GM23248 (cell line): ENCODE data around the gene RBPJ. TPM values are rescaled to one million over a fixed set of nuclear protein-coding genes. Genes with fewer than 3 reads are reported as not detected.

Source experiments
- DNase-seq: peaks from one replicate; pipeline ENCODE4 v3.0.0-alpha.2; 2015
- H2AFZ ChIP-seq: fragments of 200-600 bp; sonication (generic); 2 replicates; pipeline ENCODE4 v1.6.1; 2016; ENCODE audit warnings: antibody characterized with exemption
- H3F3A ChIP-seq: fragments of 200-600 bp; sonication (generic); 2 replicates; pipeline ENCODE4 v1.6.1; 2016; ENCODE audit warnings: mild to moderate bottlenecking, antibody characterized with exemption, mixed run types; ENCODE audit not compliant: insufficient read depth
- H3K27ac ChIP-seq: fragments of 200-600 bp; sonication (generic); 2 replicates; pipeline ENCODE4 v1.5.1; 2016; ENCODE audit warnings: mild to moderate bottlenecking
- H3K27me3 ChIP-seq: fragments of 200-600 bp; sonication (generic); replicated peaks from 2 replicates; pipeline ENCODE4 v1.6.1; 2016; ENCODE audit warnings: mild to moderate bottlenecking; ENCODE audit not compliant: insufficient read depth
- H3K36me3 ChIP-seq: fragments of 200-600 bp; sonication (generic); 2 replicates; pipeline ENCODE4 v1.6.1; 2016; ENCODE audit warnings: low read depth, mild to moderate bottlenecking
- H3K4me1 ChIP-seq: fragments of 200-600 bp; sonication (generic); 2 replicates; pipeline ENCODE4 v1.6.1; 2016; ENCODE audit warnings: mild to moderate bottlenecking; ENCODE audit not compliant: insufficient read depth
- H3K4me2 ChIP-seq: fragments of 200-600 bp; sonication (generic); one replicate; pipeline ENCODE4 v1.6.1; 2016; ENCODE audit warnings: mild to moderate bottlenecking; ENCODE audit not compliant: unreplicated experiment
- H3K4me3 ChIP-seq: fragments of 200-600 bp; sonication (generic); 2 replicates; pipeline ENCODE4 v1.5.1; 2016; ENCODE audit warnings: mild to moderate bottlenecking
- H3K79me2 ChIP-seq: fragments of 200-600 bp; sonication (generic); 2 replicates; pipeline ENCODE4 v1.6.1; 2016; ENCODE audit warnings: mild to moderate bottlenecking; ENCODE audit not compliant: insufficient read depth
- H3K9ac ChIP-seq: fragments of 200-600 bp; sonication (generic); 2 replicates; pipeline ENCODE4 v1.6.1; 2016; ENCODE audit warnings: mild to moderate bottlenecking
- H3K9me2 ChIP-seq: fragments of 200-600 bp; sonication (generic); 2 replicates; pipeline ENCODE4 v1.6.1; 2016; ENCODE audit warnings: mixed run types, mild to moderate bottlenecking, moderate library complexity; ENCODE audit not compliant: insufficient read depth
- H3K9me3 ChIP-seq: fragments of 200-600 bp; sonication (generic); one replicate; pipeline ENCODE4 v1.6.1; 2017; ENCODE audit warnings: low read depth
- H4K20me1 ChIP-seq: fragments of 200-600 bp; sonication (generic); 2 replicates; pipeline ENCODE4 v1.6.0; 2016; ENCODE audit not compliant: insufficient read depth
- EZH2 ChIP-seq: fragments of 200-600 bp; sonication (generic); IDR thresholded peaks from 2 replicates; pipeline ENCODE4 v1.6.1; 2018; ENCODE audit warnings: antibody characterized with exemption, mild to moderate bottlenecking; ENCODE audit not compliant: insufficient read depth, poor library complexity, severe bottlenecking
- EZH2phosphoT487 ChIP-seq: fragments of 200-600 bp; sonication (generic); IDR thresholded peaks from 2 replicates; pipeline ENCODE4 v1.6.1; 2018; ENCODE audit warnings: antibody characterized with exemption, moderate library complexity, mild to moderate bottlenecking, low read depth; ENCODE audit not compliant: insufficient read depth
- WGBS, 2 experiments: methylation state at CpG; one replicate each; pipeline ENCODE4 v1.1.6; 2015 to 2017; ENCODE audit warnings: low lambda C conversion rate in 2 of 2, low coverage in 1 of 2; ENCODE audit errors: missing lambda C conversion rate in 2 of 2; 5-methylcytosine and 5-hydroxymethylcytosine counted together
- in situ Hi-C: fragments of 300-500 bp; cut with MboI; formaldehyde crosslinking; loops from 2 replicates; pipeline ENCODE4 v1.15.0; 2020
- polyA plus RNA-seq: library from polyadenylated mRNA; unstranded; fragments of >200 nt; fragmentation: Nextera tagmentation; extraction: Ambion mirVana; gene quantifications from 2 replicates; pipeline ENCODE4 v1.2.1, GENCODE V29; 2016
- total RNA-seq: library from RNA; depleted of rRNA; stranded (reverse); fragments of >200 nt; shearing (Covaris generic); gene quantifications from 2 replicates; pipeline ENCODE4 v1.2.3, GENCODE V29; 2014

Gene RBPJ
- total and polyA plus RNA-seq, 2 experiments from 2014 or later: 70.7 to 85.4 TPM

DNA sequence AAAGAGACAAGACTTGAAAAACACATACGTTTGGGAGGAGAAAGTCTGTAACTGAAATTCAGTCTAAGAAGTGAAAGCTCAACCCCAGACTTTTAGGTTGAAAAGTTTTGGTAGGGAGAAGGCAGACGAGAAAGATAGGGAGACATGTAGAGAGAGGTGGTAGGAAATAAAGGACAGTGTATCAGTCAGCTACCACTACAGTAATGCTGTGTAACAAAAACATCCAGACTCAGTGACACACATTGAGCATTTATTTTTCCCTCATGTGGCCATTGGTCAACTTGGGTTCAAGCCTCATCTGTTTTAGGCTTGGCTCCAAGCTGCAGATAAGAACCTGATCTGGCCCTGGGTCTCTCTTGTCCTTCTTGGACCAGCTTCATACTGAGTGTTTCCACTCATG lies 142.6 kb downstream of the RBPJ start:
- peaks cover 16% of the 10 kb centered on the region for H3K4me1 ChIP-seq
- 61 to 69% methylated on average over 2 of the region's 2 CpGs for WGBS, 2 experiments
- H3K9me2 ChIP-seq: no peaks in the 10 kb centered on the region
- DNase-seq: no peak
- no peak overlapping the region for H3K9ac ChIP-seq
- in situ Hi-C loops: loop anchor here (25.0 kb wide), 1 partner anchor 549 kb away; no protein-coding TSS in a partner anchor
- no peaks in the 10 kb centered on the region for H3K79me2 ChIP-seq
- H3K27ac ChIP-seq: no peak overlapping the region
- H2AFZ ChIP-seq: no peak overlapping the region
- no peak overlapping the region for H3K4me3 ChIP-seq
- no peaks in the 10 kb centered on the region for H3K36me3 ChIP-seq
- H3K9me3 ChIP-seq: no peaks in the 10 kb centered on the region
- peaks cover 10% of the 10 kb centered on the region for H3K27me3 ChIP-seq
- H4K20me1 ChIP-seq: no peaks in the 10 kb centered on the region
- TF ChIP-seq EZH2phosphoT487 (no peak), EZH2 (no peak)
- H3K4me2 ChIP-seq: no peak overlapping the region
- H3F3A ChIP-seq: peaks cover 11% of the 10 kb centered on the region; the same call in 1 of the 2 replicates

GRCh38 chr4:26464420-26465095 lies 143.7 kb downstream of the RBPJ start:
- Histone ChIP-seq H4K20me1 (no peaks in the 10 kb centered on the region), H3K36me3 (no peaks in the 10 kb centered on the region), H3K27me3 (peaks cover 10% of the 10 kb centered on the region), H3F3A (peaks cover 8% of the 10 kb centered on the region; the same call in 1 of the 2 replicates), H3K9ac (no peak overlapping the region), H2AFZ (no peak overlapping the region), H3K9me3 (no peaks in the 10 kb centered on the region), H3K4me1 (peaks cover 8% of the 10 kb centered on the region), H3K9me2 (no peaks in the 10 kb centered on the region), H3K27ac (no peak overlapping the region), H3K4me2 (no peak overlapping the region), H3K4me3 (no peak overlapping the region), H3K79me2 (no peaks in the 10 kb centered on the region)
- TF ChIP-seq EZH2: no peak
- no peak for TF ChIP-seq EZH2phosphoT487
- DNase-seq: no peak
- 78 to 89% methylated on average over 11 to 14 of the region's 14 CpGs for WGBS, 2 experiments
- in situ Hi-C loops: loop anchor here (25.0 kb wide), 1 partner anchor 548 kb away; no protein-coding TSS in a partner anchor

- no peaks in the 10 kb centered on the region for H3F3A ChIP-seq
- H3K9ac ChIP-seq: no peak overlapping the region
- TF ChIP-seq EZH2phosphoT487: no peak
- TF ChIP-seq EZH2: no peak
- in situ Hi-C loops: loop anchor here (25.0 kb wide), 1 partner anchor 546 kb away; no protein-coding TSS in a partner anchor
- DNase-seq: no peak
- H3K27me3 ChIP-seq: peaks cover 10% of the 10 kb centered on the region
- H3K9me3 ChIP-seq: no peaks in the 10 kb centered on the region
- no peak overlapping the region for H3K4me2 ChIP-seq
- H3K4me3 ChIP-seq: no peak overlapping the region
- WGBS, 2 experiments: 85 to 86% methylated on average over 10 of the region's 10 CpGs
- no peaks in the 10 kb centered on the region for H3K4me1 ChIP-seq
- H2AFZ ChIP-seq: no peak overlapping the region
- H3K27ac ChIP-seq: no peak overlapping the region
- no peaks in the 10 kb centered on the region for H3K79me2 ChIP-seq
- H4K20me1 ChIP-seq: no peaks in the 10 kb centered on the region
- H3K9me2 ChIP-seq: no peaks in the 10 kb centered on the region
- no peaks in the 10 kb centered on the region for H3K36me3 ChIP-seq
These were observed 145.9 kb downstream of the RBPJ start for GRCh38 chr4:26466578-26467270.

- H3K4me2 ChIP-seq: no peak overlapping the region
- TF ChIP-seq EZH2phosphoT487 (no peak), EZH2 (no peak)
- H3K4me3 ChIP-seq: no peak overlapping the region
- H3K9me3 ChIP-seq: no peaks in the 10 kb centered on the region
- H2AFZ ChIP-seq: no peak overlapping the region
- no peak overlapping the region for H3K9ac ChIP-seq
- H4K20me1 ChIP-seq: no peaks in the 10 kb centered on the region
- no peaks in the 10 kb centered on the region for H3K4me1 ChIP-seq
- H3K27me3 ChIP-seq: peaks cover 10% of the 10 kb centered on the region
- H3K9me2 ChIP-seq: no peaks in the 10 kb centered on the region
- DNase-seq: no peak
- no peak overlapping the region for H3K27ac ChIP-seq
- no peaks in the 10 kb centered on the region for H3F3A ChIP-seq
- no peaks in the 10 kb centered on the region for H3K36me3 ChIP-seq
- WGBS, 2 experiments: 82 to 89% methylated on average over 1 of the region's 1 CpG
- in situ Hi-C loops: loop anchor here (25.0 kb wide), 1 partner anchor 545 kb away; no protein-coding TSS in a partner anchor
- H3K79me2 ChIP-seq: no peaks in the 10 kb centered on the region
These were observed 146.9 kb downstream of the RBPJ start for GRCh38 chr4:26467724-26468123.
